Natural killer cell treated with Interleukin-12 subunit alpha and Interleukin-12 subunit beta and Interleukin-15 and Interleukin-18, amount 100 ng/mL, for 72 hours (primary cell): ENCODE data around the gene ORC4. TPM values are rescaled to one million over a fixed set of nuclear protein-coding genes. Genes with fewer than 3 reads are reported as not detected.

Experiments used
- ATAC-seq, 2 donors: fragments of 150-1000 bp; cut with Tn5 transposase in 1 of 2; sonication (Bioruptor Pico), chemical (Tn5 transposase) in 1 of 2; 2 replicates each; pipeline ENCODE4 v1.10.0; 2021
- DNase-seq: peaks from one replicate; pipeline ENCODE4 v3.0.0; 2022; ENCODE audit warnings: low spot score
- H3K27ac Mint-ChIP-seq, 2 donors: 1 replicate in 1 of 2; 2 replicates in 1 of 2; pipeline ENCODE4 v1.8.0; 2022; ENCODE audit warnings: mixed read lengths in 2 of 2, mild to moderate bottlenecking in 1 of 2, moderate library complexity in 1 of 2
- H3K27me3 Mint-ChIP-seq, 2 donors: 1 replicate in 1 of 2; 2 replicates in 1 of 2; pipeline ENCODE4 v1.8.0; 2022; ENCODE audit warnings: mixed read lengths in 2 of 2
- H3K36me3 Mint-ChIP-seq: one replicate; pipeline ENCODE4 v1.8.0; 2022; ENCODE audit warnings: mixed read lengths
- H3K4me1 Mint-ChIP-seq, 2 donors: 1 replicate in 1 of 2; 2 replicates in 1 of 2; pipeline ENCODE4 v1.8.0; 2022; ENCODE audit warnings: low read depth in 2 of 2, mixed read lengths in 2 of 2, mild to moderate bottlenecking in 1 of 2
- H3K4me3 Mint-ChIP-seq: one replicate; pipeline ENCODE4 v1.8.0; 2022; ENCODE audit warnings: mixed read lengths
- H3K9me3 Mint-ChIP-seq: 2 replicates; pipeline ENCODE4 v1.8.0; 2022; ENCODE audit warnings: mixed read lengths
- total RNA-seq, 2 donors: library from RNA; stranded (reverse); gene quantifications; one replicate each; pipeline ENCODE4 v1.2.3, GENCODE V29; 2022

ORC4 gene
- 10 to 100 TPM; 24.5 to 28.3 TPM for total RNA-seq

GRCh38 chr2:148020111-148021058, at the start of gene ORC4:
ORC4 (minus strand) TSS chr2:148020737; CDS start chr2:147975958, 44,779 bp downstream.
- Mint-ChIP-seq H3K36me3 (no peaks in the 10 kb centered on the region), H3K9me3 (no peaks in the 10 kb centered on the region), H3K4me1 (peaks cover 39 to 58% of the 10 kb centered on the region in 2 donors), H3K4me3 (peak within 1 kb of the TSS; percentile 96), H3K27ac (peak within 1 kb of the TSS; percentile 89 to 96), H3K27me3 (no peaks in the 10 kb centered on the region)
- DNase-seq (peak; percentile 99), ATAC-seq (peak; percentile 94 to 97)

GRCh38 chr2:148067801-148068200, 47.3 kb upstream of the ORC4 start:
- DNase-seq (no peak), ATAC-seq (no peak)
- no peaks in the 10 kb centered on the region for H3K9me3 Mint-ChIP-seq
- H3K27me3 Mint-ChIP-seq, result no peaks in the 10 kb centered on the region
- H3K36me3 Mint-ChIP-seq, result no peaks in the 10 kb centered on the region
- H3K27ac Mint-ChIP-seq, result no peak overlapping the region
- peaks cover 5% of the 10 kb centered on the region in 2 donors for H3K4me1 Mint-ChIP-seq
- no peak overlapping the region for H3K4me3 Mint-ChIP-seq

GRCh38 chr2:148065936-148066335, 45.4 kb upstream of the ORC4 start:
- no peaks in the 10 kb centered on the region for H3K9me3 Mint-ChIP-seq
- H3K4me3 Mint-ChIP-seq, result no peak overlapping the region
- H3K36me3 Mint-ChIP-seq, result no peaks in the 10 kb centered on the region
- H3K27me3 Mint-ChIP-seq, result no peaks in the 10 kb centered on the region
- peaks cover 5% of the 10 kb centered on the region in 2 donors for H3K4me1 Mint-ChIP-seq
- H3K27ac Mint-ChIP-seq, result no peak overlapping the region
- no peak for DNase-seq
- ATAC-seq, result no peak

- DNase-seq (no peak), ATAC-seq (no peak)
- no peaks in the 10 kb centered on the region for H3K27me3 Mint-ChIP-seq
- H3K9me3 Mint-ChIP-seq, result no peaks in the 10 kb centered on the region
- peaks cover 0 to 3% of the 10 kb centered on the region in 2 donors for H3K4me1 Mint-ChIP-seq
- H3K36me3 Mint-ChIP-seq, result no peaks in the 10 kb centered on the region
- H3K27ac Mint-ChIP-seq, result no peak overlapping the region
- H3K4me3 Mint-ChIP-seq, result no peak overlapping the region
These were observed 43.1 kb upstream of the ORC4 start for GRCh38 chr2:148063633-148064032.

DNA sequence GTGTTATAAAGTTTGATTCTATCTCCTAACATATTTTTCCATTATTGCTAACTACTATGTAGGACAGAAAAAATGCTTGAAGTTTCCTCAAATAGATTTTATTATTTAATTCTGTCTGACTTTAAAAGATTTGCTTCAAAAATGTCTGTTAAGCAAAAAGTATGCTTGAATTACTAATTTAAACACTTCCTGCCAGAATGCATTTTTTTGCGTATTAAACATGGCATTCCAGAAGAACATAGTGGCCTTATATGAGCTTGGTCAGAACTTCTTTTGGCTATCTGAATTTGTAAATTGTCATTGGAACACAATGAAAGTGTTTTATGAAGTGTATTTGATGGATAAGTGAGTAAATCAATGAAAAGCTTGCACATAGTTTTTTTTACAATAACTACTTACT, 38.1 kb upstream of the ORC4 start:
- Mint-ChIP-seq H3K27me3 (no peaks in the 10 kb centered on the region), H3K4me3 (no peak overlapping the region), H3K36me3 (no peaks in the 10 kb centered on the region), H3K9me3 (no peaks in the 10 kb centered on the region), H3K4me1 (no peaks in the 10 kb centered on the region), H3K27ac (no peak overlapping the region)
- ATAC-seq, result no peak
- no peak for DNase-seq

DNA sequence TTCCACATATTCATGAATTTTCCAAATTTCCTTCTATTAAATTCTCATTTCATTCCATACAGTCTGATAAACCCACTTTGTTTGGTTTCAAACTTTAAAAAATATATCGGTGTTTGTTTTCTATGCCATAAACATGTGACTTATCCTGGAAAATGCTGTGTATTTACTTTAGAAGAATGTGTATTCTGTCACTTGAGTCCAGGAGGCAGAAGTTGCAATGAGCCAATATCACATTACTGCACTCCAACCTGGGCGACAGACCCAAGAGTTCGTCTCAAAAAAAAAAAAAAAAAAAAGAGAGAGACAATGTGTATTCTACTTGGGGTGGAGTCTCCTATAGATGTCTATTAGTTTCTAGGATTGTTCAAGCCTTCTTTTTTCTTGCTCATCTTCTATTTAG, 32.1 kb upstream of the ORC4 start:
- DNase-seq, result no peak
- H3K36me3 Mint-ChIP-seq, result no peaks in the 10 kb centered on the region
- H3K4me1 Mint-ChIP-seq, result peaks cover 22 to 36% of the 10 kb centered on the region in 2 donors
- no peak overlapping the region for H3K27ac Mint-ChIP-seq
- H3K9me3 Mint-ChIP-seq, result no peaks in the 10 kb centered on the region
- H3K27me3 Mint-ChIP-seq, result no peaks in the 10 kb centered on the region
- no peak overlapping the region for H3K4me3 Mint-ChIP-seq
- ATAC-seq, result no peak

DNA sequence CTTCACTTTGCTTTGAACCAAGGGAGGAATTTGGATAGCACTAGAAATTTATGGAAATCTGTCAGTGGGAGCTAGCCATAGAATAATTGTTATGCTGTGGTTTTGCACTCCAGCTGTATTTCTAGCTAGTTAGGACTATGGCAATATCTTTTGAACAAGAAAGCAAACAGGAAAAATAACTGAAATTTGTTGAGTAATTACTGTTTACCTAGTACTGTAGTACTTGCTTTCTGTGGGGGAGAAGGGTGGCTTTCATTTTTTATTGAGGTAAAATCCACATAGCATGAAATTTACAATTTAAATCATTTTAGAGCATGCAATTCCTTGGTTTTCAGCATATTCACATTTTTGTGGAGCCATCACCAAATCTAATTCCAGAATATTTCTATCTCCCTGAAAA, 28.7 kb upstream of the ORC4 start:
- Mint-ChIP-seq H3K9me3 (no peaks in the 10 kb centered on the region), H3K36me3 (no peaks in the 10 kb centered on the region), H3K4me1 (peaks cover 32 to 50% of the 10 kb centered on the region in 2 donors), H3K27me3 (no peaks in the 10 kb centered on the region), H3K4me3 (peak overlapping the region; percentile 5), H3K27ac (peak overlapping the region in 1 of 2 donors; percentile 18)
- DNase-seq, result no peak
- no peak for ATAC-seq

DNA sequence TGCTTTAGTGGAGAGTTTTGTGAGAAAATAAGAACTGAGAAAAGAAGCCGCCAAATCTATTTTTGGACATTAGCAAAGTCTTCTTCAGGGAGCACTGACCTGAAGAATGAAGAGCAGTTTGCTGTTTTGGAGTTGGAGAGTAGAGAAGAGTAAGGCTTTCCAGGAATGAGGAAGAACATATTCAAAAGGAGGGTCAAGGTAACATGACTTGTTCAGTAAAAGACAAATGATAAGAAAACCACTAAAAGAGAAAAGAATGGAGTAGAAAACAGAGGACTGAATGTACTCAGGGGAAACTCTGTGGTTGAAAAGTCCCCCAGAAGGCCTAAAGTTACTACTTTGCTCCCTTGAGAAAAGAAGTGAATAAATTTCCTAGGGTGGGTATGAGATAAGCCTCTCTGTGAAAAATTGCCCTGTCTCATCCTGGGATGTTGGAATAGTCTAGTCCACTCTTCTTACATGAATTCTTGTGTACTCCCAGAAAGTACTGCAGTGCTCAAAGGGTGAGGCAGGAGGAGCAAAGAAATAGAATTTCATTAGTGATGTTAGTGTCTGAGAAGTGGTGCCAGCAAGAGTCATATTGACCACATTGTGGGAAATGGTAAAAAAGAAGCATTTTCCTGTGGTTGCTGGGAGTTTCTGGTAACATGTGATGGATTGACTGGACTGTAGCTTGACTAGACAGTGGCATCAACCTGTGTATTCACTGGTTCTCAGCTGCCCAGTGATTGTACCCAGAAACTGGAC, 28.1 kb upstream of the ORC4 start:
- Mint-ChIP-seq H3K4me3 (peak overlapping the region; percentile 5), H3K4me1 (peaks cover 32 to 50% of the 10 kb centered on the region in 2 donors), H3K9me3 (no peaks in the 10 kb centered on the region), H3K36me3 (no peaks in the 10 kb centered on the region), H3K27me3 (no peaks in the 10 kb centered on the region), H3K27ac (peak overlapping the region in 1 of 2 donors; percentile 18)
- ATAC-seq (peak; percentile 67 to 75), DNase-seq (no peak)

DNA sequence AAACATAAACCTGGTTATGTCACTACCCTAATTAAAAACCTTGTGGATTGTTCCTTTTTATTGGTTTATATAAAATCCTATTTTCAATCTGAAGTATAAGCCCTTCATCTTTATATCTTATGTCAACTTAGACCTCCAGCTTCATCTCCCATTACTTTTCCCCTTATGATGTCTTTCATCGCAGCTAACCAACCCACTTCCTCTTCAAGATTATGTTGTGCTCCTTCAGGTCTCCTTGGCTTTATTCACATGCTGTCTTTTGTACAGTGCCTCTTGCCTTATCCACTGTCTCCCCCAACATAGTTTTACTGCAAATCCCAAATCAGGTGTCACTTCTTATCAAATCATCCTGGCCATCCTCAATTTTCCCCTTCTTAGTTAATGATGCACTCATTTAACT, 26.3 kb upstream of the ORC4 start:
- ATAC-seq, result no peak
- H3K27ac Mint-ChIP-seq, result no peak overlapping the region
- no peaks in the 10 kb centered on the region for H3K9me3 Mint-ChIP-seq
- no peak for DNase-seq
- H3K27me3 Mint-ChIP-seq, result no peaks in the 10 kb centered on the region
- peaks cover 32 to 45% of the 10 kb centered on the region in 2 donors for H3K4me1 Mint-ChIP-seq
- H3K4me3 Mint-ChIP-seq, result no peak overlapping the region
- H3K36me3 Mint-ChIP-seq, result no peaks in the 10 kb centered on the region

DNA sequence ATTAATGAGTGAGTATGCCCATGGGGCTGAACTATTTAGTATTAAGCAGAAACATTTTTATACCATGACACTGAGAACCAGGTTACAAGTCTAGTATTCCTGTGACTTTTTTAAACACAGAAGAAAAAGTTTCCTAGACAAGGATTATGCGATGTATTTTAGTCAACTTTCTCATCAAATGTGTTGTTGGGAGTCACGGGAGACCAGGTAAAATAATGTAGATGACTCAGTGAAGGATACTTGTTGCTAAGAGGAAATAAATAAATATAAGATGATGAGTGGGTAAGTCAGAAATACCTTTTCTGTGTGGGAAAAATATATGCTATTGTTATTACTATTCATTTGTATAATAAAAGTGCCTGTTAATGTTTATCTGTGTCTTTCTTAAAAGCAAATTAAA, 23.8 kb upstream of the ORC4 start:
- H3K27me3 Mint-ChIP-seq, result no peaks in the 10 kb centered on the region
- no peak for DNase-seq
- H3K4me3 Mint-ChIP-seq, result no peak overlapping the region
- H3K27ac Mint-ChIP-seq, result no peak overlapping the region
- H3K4me1 Mint-ChIP-seq, result peaks cover 27 to 30% of the 10 kb centered on the region in 2 donors
- no peak for ATAC-seq
- no peaks in the 10 kb centered on the region for H3K9me3 Mint-ChIP-seq
- no peaks in the 10 kb centered on the region for H3K36me3 Mint-ChIP-seq

GRCh38 chr2:148042219-148042618, 21.7 kb upstream of the ORC4 start:
- Mint-ChIP-seq H3K9me3 (no peaks in the 10 kb centered on the region), H3K36me3 (no peaks in the 10 kb centered on the region), H3K27ac (no peak overlapping the region), H3K4me3 (no peak overlapping the region), H3K27me3 (no peaks in the 10 kb centered on the region), H3K4me1 (peaks cover 10 to 18% of the 10 kb centered on the region in 2 donors)
- no peak for DNase-seq
- ATAC-seq, result no peak

DNA sequence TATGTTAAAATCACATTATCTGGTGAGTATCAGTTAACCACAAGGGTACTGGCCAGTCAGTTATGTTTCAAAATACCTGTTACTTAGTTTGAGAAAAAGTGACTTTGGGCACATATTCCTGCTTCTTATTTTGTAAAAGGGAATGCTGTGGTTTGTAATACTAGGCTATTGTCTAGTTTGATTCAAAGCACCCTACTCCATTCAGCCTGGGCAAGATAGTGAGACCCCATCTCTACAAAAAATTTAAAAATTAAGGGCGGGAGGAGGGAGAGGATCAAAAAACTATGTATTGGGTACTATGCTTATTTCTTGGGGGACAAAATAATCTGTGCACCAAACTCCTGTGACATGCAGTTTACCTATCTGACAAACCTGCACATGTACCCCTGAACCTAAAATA, 19.2 kb upstream of the ORC4 start:
- no peaks in the 10 kb centered on the region for H3K9me3 Mint-ChIP-seq

DNA sequence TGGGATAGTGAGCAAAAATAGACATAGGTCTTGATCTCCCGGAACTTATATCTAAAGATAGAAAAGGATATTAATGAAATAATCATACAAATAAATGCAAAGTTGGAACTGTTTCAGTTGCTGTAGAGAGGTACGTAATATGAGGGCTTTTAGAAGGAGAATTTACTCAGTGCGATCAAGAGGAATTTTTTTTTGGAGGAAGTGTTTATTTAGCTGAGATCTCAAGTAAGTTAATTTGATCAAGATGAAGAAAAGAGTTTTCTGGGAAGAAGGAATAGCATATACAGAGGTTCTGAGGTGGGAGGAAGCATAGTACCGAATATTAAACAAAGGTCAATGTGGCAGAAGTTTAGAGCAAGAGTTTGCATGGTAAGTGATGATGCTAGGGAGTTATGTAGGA, 11.7 kb upstream of the ORC4 start:
- DNase-seq, result no peak
- Mint-ChIP-seq H3K9me3 (no peaks in the 10 kb centered on the region), H3K36me3 (no peaks in the 10 kb centered on the region), H3K27ac (no peak overlapping the region), H3K4me1 (peaks cover 0 to 6% of the 10 kb centered on the region in 2 donors), H3K27me3 (no peaks in the 10 kb centered on the region), H3K4me3 (no peak overlapping the region)
- ATAC-seq, result no peak

More for the DNA sequence above, 19.2 kb upstream of the ORC4 start:
- H3K36me3 Mint-ChIP-seq, result no peaks in the 10 kb centered on the region
- H3K27ac Mint-ChIP-seq, result no peak overlapping the region
- DNase-seq (no peak), ATAC-seq (no peak)
- H3K4me3 Mint-ChIP-seq, result no peak overlapping the region
- H3K27me3 Mint-ChIP-seq, result no peaks in the 10 kb centered on the region
- peaks cover 0 to 8% of the 10 kb centered on the region in 2 donors for H3K4me1 Mint-ChIP-seq

DNA sequence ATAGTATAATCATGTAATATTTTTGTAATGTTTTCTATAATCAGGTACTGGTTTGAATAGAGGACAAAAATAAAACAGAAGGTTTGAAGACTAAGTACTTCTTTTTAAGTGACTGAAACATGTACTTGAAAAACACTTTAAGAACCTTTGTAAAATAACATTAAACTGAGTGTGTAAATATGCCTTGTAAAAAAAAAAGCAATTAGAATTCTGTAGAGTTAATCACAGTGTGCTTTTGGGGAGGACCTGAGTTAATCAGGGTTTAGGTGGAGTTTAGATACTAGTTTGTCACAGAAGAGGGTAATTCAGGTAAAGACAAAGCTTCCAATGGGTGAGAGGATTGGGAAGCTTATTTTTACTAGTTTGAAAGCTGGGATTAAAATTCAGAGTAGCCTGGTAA, 10.6 kb upstream of the ORC4 start:
- Mint-ChIP-seq H3K27me3 (no peaks in the 10 kb centered on the region), H3K36me3 (no peaks in the 10 kb centered on the region), H3K4me1 (peaks cover 0 to 6% of the 10 kb centered on the region in 2 donors), H3K9me3 (no peaks in the 10 kb centered on the region), H3K4me3 (no peak overlapping the region), H3K27ac (no peak overlapping the region)
- no peak for ATAC-seq
- no peak for DNase-seq
